Thyroid gland (tissue), 4 donors: ENCODE measurements around the gene NFKB1. TPM values are rescaled to one million over a fixed set of nuclear protein-coding genes. Genes with fewer than 3 reads are reported as not detected.

Source experiments
- DNase-seq, 2 donors: peaks; one replicate each; pipeline ENCODE4 v3.0.0-alpha.2; 2019
- H3K27ac ChIP-seq, 3 donors: fragments of 200-600 bp; sonication (generic); 1 replicate in 2 of 3; 2 replicates in 1 of 3; pipeline ENCODE4 v1.5.1; 2016 to 2019; ENCODE audit warnings: mild to moderate bottlenecking in 1 of 3, moderate library complexity in 1 of 3
- H3K27me3 ChIP-seq: fragments of 200-600 bp; sonication (generic); one replicate; pipeline ENCODE4 v1.5.1; 2019
- H3K36me3 ChIP-seq, 2 donors: fragments of 200-600 bp; sonication (generic); one replicate each; pipeline ENCODE4 v1.5.1; 2016 to 2019
- H3K4me1 ChIP-seq, 2 donors: fragments of 200-600 bp; sonication (generic); one replicate each; pipeline ENCODE4 v1.5.1; 2017 to 2019
- H3K4me3 ChIP-seq, 3 donors: fragments of 200-600 bp; sonication (generic); replicated peaks in 1 of 3; 1 replicate in 2 of 3; 2 replicates in 1 of 3; pipeline ENCODE4 v1.5.1; 2016; ENCODE audit warnings: mild to moderate bottlenecking in 1 of 3
- H3K9me3 ChIP-seq: fragments of 200-600 bp; sonication (generic); one replicate; pipeline ENCODE4 v1.5.1; 2017
- POLR2A ChIP-seq, 2 donors: fragments of 450-650 bp; IDR thresholded peaks; one replicate each; pipeline ENCODE4 v1.6.1; 2017; ENCODE audit warnings: antibody characterized with exemption in 2 of 2, mild to moderate bottlenecking in 2 of 2, moderate library complexity in 1 of 2
- WGBS, 2 donors: methylation state at CpG; one replicate each; pipeline ENCODE4 v1.1.5; 2017; 5-methylcytosine and 5-hydroxymethylcytosine counted together
- intact Hi-C: fragments of 100-400 bp; cut with DNase I; formaldehyde crosslinking; loops from one replicate; pipeline ENCODE4 v1.15.1; 2023
- total RNA-seq, 4 donors: library from RNA; depleted of rRNA; stranded (reverse); fragments of >200 nt; gene quantifications; one replicate each; pipeline ENCODE4 v1.2.3, GENCODE V29; 2016
- TF ChIP-seq, protein P1 (sequence below), 6 experiments: fragments of 200-600 bp in 3 of 6; fragments of 450-650 bp in 3 of 6; sonication (generic) in 3 of 6; IDR thresholded peaks; one replicate each; pipeline ENCODE4 v1.5.1; 2016 to 2019; ENCODE audit warnings: antibody characterized with exemption in 6 of 6, mild to moderate bottlenecking in 2 of 6, inconsistent platforms in 1 of 6, moderate library complexity in 1 of 6

The NFKB1 gene, protein sequence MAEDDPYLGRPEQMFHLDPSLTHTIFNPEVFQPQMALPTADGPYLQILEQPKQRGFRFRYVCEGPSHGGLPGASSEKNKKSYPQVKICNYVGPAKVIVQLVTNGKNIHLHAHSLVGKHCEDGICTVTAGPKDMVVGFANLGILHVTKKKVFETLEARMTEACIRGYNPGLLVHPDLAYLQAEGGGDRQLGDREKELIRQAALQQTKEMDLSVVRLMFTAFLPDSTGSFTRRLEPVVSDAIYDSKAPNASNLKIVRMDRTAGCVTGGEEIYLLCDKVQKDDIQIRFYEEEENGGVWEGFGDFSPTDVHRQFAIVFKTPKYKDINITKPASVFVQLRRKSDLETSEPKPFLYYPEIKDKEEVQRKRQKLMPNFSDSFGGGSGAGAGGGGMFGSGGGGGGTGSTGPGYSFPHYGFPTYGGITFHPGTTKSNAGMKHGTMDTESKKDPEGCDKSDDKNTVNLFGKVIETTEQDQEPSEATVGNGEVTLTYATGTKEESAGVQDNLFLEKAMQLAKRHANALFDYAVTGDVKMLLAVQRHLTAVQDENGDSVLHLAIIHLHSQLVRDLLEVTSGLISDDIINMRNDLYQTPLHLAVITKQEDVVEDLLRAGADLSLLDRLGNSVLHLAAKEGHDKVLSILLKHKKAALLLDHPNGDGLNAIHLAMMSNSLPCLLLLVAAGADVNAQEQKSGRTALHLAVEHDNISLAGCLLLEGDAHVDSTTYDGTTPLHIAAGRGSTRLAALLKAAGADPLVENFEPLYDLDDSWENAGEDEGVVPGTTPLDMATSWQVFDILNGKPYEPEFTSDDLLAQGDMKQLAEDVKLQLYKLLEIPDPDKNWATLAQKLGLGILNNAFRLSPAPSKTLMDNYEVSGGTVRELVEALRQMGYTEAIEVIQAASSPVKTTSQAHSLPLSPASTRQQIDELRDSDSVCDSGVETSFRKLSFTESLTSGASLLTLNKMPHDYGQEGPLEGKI
- 10 to 100 TPM; 33.5 to 50.0 (median 41.8) TPM for total RNA-seq

DNA sequence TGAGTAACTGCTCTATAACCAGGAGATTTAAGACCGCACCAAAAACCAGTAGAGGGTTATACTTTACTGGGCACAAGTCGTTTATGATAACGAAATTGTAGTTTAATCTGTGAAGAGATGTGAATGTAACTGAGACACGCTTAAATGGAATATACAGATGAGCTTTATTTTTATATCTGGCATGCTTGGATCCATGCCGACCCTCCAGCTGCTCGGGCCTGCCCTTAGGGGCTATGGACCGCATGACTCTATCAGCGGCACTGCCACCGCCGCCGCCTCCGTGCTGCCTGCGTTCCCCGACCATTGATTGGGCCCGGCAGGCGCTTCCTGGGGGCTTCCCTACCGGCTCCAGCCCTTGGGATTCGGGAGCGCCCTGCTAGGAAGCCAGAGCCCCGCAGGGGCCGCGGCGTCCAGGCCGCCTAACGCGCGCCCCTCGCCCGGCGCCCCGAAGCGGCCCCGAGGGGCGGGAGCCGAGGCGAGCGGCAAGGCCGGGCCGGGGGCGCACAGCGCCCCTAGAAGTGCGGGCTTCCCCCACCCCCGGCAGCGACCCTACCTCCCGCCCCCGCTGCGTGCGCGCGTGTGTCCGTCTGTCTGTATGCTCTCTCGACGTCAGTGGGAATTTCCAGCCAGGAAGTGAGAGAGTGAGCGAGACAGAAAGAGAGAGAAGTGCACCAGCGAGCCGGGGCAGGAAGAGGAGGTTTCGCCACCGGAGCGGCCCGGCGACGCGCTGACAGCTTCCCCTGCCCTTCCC is at the start of gene NFKB1:
TSS of gene NFKB1 (plus strand) at position 664 of the 751 bp plus-strand sequence. CDS start 24,160 bp downstream, outside the sequence.
- no peaks in the 10 kb centered on the region for H3K9me3 ChIP-seq
- TF ChIP-seq, protein P1, sequence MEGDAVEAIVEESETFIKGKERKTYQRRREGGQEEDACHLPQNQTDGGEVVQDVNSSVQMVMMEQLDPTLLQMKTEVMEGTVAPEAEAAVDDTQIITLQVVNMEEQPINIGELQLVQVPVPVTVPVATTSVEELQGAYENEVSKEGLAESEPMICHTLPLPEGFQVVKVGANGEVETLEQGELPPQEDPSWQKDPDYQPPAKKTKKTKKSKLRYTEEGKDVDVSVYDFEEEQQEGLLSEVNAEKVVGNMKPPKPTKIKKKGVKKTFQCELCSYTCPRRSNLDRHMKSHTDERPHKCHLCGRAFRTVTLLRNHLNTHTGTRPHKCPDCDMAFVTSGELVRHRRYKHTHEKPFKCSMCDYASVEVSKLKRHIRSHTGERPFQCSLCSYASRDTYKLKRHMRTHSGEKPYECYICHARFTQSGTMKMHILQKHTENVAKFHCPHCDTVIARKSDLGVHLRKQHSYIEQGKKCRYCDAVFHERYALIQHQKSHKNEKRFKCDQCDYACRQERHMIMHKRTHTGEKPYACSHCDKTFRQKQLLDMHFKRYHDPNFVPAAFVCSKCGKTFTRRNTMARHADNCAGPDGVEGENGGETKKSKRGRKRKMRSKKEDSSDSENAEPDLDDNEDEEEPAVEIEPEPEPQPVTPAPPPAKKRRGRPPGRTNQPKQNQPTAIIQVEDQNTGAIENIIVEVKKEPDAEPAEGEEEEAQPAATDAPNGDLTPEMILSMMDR (IDR thresholded peaks at IDR 0.05): peak in 1 of 6 experiments; percentile 0
- peak in 1 of 2 donors; percentile 44 for TF ChIP-seq POLR2A (IDR thresholded peaks at IDR 0.05)
- intact Hi-C loops: no loop called here
- H3K4me3 ChIP-seq: peak within 1 kb of the TSS; percentile 63 to 86 (median 75)
- no peaks in the 10 kb centered on the region for H3K36me3 ChIP-seq
- H3K27ac ChIP-seq: peak within 1 kb of the TSS; percentile 95 to 98 (median 98)
- WGBS, 2 donors: 2 to 7% methylated on average over 6 to 53 of the region's 63 CpGs
- peak; percentile 55 to 63 for DNase-seq
- H3K4me1 ChIP-seq: peaks cover 24 to 25% of the 10 kb centered on the region in 2 donors
- no peaks in the 10 kb centered on the region for H3K27me3 ChIP-seq

DNA sequence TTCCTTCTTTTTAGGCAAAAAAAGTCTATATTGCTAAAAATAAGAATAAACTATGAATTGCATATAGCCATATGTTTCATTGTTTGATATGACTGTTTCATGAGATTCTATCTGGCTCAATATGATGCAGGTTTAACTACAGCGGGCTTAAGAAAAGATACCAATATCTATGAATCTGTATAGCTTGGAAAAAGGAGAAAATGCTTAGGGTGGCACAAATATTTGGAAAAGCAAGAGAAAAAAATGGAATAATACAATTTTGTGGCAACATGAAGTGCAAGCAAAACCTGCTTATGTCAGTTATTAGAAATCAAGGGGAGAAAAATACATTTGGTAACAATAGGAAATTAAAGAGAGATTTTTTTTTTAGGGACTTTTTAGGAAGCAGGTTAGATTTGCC is 48.3 kb upstream of the NFKB1 start:
- Histone ChIP-seq H3K4me3 (no peak overlapping the region), H3K4me1 (no peaks in the 10 kb centered on the region), H3K27ac (no peak overlapping the region), H3K27me3 (no peaks in the 10 kb centered on the region), H3K36me3 (no peaks in the 10 kb centered on the region), H3K9me3 (no peaks in the 10 kb centered on the region)
- intact Hi-C loops: no loop called here
- TF ChIP-seq, protein P1 (IDR thresholded peaks at IDR 0.05): no peak
- no peak for TF ChIP-seq POLR2A (IDR thresholded peaks at IDR 0.05)
- 92 to 96% methylated on average over 1 of the region's 1 CpG for WGBS, 2 donors
- no peak for DNase-seq

DNA sequence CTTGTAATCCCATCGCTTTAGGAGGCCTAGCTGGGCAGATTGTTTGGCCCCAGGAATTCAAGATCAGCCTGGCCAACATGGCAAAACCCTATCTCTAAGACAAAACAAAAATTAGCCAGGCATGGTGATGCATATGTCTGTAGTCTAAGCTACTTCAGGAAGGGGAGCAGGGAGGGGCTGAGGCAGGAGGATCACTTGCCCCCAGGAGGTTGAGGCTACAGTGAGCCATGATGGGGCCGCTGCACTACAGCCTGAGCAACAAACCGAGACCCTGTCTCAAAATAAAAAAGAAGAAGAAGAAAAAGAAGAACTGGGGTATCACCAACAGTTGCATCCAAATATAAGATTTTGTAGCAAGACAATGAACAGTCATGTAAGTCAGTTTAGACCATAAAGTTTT is 47.3 kb upstream of the NFKB1 start:
- intact Hi-C loops: no loop called here
- WGBS, 2 donors: 95 to 98% methylated on average over 3 of the region's 3 CpGs

DNA sequence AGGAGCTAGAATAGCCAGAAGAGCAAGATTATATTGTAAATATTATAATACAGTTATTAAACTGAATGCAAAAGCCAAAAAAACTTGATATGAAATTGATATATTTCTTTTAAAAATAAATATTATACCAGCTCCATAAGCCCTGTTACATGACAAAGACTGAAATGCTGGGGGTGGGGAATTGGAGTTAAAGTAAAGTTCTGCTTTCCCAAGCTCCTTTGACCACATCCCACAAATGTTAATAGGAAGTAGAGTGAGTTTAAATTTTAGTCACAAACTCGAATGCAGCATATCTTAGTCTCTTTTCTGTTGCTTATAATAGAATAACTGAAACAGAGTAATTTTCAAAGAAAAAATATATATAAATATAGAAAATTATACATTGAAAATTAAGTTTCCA is 46.9 kb upstream of the NFKB1 start:
- Histone ChIP-seq H3K27ac (no peak overlapping the region), H3K27me3 (no peaks in the 10 kb centered on the region), H3K36me3 (no peaks in the 10 kb centered on the region), H3K4me1 (no peaks in the 10 kb centered on the region), H3K4me3 (no peak overlapping the region), H3K9me3 (no peaks in the 10 kb centered on the region)
- 66 to 75% methylated on average over 1 of the region's 1 CpG for WGBS, 2 donors
- intact Hi-C loops: no loop called here
- no peak for DNase-seq
- no peak for TF ChIP-seq POLR2A (IDR thresholded peaks at IDR 0.05)
- TF ChIP-seq, protein P1 (IDR thresholded peaks at IDR 0.05): no peak

More for the DNA sequence above, 47.3 kb upstream of the NFKB1 start:
- Histone ChIP-seq H3K36me3 (no peaks in the 10 kb centered on the region), H3K9me3 (no peaks in the 10 kb centered on the region), H3K4me3 (no peak overlapping the region), H3K4me1 (no peaks in the 10 kb centered on the region), H3K27ac (no peak overlapping the region), H3K27me3 (no peaks in the 10 kb centered on the region)
- TF ChIP-seq, protein P1 (IDR thresholded peaks at IDR 0.05): no peak
- TF ChIP-seq POLR2A (IDR thresholded peaks at IDR 0.05): no peak
- DNase-seq: no peak
